GM19452 (cell line): ENCODE data around the gene SLC1A7.
"Not testable (repeated sequence)": the region's sequence is repeated elsewhere in the genome, so short reads cannot be mapped to it uniquely, and the experiment has no call there.

Experiments used
- ATAC-seq: cut with Tn5 transposase; IDR thresholded peaks from one replicate; pipeline ENCODE4 v1.9.1; 2021; ENCODE audit not compliant: unreplicated experiment

SLC1A7 gene

DNA sequence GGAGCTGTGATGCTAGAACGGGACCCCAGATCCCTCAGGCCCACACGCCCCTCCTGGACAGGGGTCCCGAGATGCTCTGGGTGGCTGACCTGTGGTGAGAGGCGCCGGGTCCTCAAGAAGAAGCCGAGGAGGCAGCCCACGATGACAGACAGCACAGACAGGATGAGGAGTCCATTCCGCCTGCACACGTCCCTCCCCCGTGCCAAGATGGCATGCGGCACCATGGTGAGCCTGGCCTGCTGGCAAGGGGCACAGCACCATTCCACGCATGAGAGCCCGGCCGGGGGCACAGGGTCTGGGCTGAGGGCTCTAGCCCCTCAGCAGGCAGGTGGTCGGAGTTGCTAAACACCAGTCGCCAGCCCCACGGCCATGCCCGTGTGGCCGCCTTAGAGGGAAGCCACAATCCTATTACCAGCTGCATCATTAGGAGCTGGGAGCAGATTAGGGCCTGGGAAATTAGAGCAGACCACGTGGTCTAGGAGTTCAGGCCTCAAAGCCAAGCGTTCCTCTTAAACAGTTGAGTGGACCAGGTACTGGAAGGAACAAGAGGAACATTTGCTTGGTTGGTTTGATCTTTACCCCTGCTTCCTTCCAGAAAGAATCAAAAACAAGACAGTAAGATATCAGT is at the start of gene SLC1A7:
TSS of gene SLC1A7 (minus strand) at position 413 of the 628 bp plus-strand sequence. CDS start at position 224, 189 bp downstream.
- no peak for ATAC-seq

DNA sequence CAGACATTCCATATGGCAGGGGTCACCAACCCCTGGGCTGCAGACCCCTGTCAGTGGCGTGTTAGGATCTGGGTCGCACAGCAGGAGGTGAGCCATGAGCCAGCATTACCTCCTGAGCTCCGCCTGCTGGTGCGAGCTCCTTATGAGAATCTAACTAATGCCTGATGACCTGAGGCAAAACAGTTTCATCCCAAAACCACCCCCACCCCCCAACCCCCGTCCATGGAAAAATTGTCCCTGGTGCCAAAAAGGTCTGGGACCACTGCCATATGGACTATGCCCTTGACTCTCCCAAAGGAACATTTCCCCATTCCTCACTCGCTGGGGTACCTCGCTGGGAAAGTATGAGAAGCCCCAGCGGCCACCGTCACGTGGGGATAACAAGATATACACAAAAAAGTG is 47.8 kb upstream of the SLC1A7 start:
- no peak for ATAC-seq

DNA sequence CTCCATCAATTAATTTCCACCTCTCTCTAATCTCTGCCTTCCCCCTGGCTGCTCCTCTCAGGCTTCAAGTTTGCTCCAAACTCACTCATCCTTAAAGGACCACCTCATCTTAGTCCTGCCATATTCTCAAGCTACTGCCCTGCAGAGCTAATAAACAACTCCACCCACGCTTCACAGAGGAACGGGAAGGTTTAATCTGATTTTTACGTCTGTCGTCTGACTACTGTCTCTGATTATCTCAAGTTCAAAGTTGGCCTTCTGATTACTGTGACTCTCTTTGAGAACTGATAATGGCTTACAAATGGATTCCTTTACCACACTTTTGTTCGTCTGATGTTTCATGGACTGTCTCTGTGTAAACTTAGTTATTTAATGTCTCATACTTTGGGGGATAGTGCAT is 46.6 kb upstream of the SLC1A7 start:
- ATAC-seq, result no peak

DNA sequence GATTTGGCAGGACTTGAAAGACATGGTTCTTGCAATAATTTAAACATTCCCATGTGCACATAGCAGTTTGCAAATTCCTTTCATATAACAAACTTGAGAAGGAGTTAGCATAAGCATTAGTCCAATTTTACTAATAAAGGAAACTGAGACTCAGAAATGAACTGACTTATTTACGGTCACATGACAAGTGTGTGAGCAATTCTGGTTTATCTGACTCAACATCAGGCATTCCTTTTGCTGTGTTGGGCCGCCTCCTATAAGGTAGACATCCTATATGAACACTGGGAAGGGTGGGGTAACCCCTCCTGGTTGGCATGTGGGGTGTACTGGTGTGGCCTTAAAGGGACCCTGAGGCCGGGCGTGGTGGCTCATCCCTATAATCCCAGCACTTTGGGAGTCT is 45.7 kb upstream of the SLC1A7 start:
- ATAC-seq, result no peak

DNA sequence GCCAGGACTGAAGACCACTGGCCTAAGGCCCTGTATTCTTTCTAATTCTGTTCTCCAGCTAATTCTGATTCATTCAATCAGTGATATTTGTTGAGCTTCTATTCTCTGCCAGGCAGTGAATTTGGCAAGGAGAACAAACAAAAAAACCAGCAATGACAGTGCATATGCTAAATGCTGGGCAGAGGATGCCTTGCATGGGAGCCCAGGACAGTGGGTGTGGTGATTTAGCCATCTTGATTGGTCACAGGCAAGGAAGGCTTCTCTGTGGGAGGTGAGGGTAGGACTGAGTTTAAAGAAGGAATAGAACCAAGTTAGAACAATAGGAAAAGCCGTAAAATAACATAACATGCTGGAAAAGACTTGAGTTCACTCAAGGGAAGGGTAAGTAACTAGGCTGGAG is 45.0 kb upstream of the SLC1A7 start:
- no peak for ATAC-seq

DNA sequence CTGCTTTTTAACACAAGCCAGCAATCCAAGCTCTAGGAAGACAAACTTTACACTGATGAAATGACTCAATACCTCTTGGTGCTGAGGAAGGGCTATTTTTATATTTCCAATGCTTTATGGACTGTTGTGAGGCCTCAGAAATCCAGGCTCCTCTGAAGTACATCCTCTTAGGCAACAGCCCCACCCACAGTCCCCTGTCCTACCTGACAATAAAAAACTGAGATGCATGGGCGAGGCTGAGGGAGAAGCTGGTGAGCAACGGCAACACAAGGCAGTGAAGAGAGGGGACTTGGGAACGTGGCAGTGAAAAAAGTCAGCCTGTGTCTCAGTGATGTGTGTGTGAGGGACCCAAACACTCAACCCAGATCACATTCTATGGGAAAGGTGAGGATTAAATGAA is 44.1 kb upstream of the SLC1A7 start:
- no peak for ATAC-seq

DNA sequence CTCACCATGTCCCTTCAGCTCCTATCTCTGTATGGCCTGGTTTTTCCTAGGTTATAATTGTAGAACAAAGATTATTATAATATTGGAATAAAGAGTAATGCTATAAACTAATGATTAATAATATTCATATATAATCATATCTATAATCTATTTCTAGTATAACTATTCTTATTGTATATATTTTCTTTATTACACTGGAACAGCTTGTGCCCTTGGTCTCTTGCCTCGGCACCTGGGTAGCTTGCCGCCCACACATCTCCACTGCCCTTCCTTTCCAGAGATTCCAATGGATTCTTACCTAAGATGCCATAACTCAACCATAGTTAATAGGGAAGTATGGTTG is 43.5 kb upstream of the SLC1A7 start:
- not testable (repeated sequence) for ATAC-seq

DNA sequence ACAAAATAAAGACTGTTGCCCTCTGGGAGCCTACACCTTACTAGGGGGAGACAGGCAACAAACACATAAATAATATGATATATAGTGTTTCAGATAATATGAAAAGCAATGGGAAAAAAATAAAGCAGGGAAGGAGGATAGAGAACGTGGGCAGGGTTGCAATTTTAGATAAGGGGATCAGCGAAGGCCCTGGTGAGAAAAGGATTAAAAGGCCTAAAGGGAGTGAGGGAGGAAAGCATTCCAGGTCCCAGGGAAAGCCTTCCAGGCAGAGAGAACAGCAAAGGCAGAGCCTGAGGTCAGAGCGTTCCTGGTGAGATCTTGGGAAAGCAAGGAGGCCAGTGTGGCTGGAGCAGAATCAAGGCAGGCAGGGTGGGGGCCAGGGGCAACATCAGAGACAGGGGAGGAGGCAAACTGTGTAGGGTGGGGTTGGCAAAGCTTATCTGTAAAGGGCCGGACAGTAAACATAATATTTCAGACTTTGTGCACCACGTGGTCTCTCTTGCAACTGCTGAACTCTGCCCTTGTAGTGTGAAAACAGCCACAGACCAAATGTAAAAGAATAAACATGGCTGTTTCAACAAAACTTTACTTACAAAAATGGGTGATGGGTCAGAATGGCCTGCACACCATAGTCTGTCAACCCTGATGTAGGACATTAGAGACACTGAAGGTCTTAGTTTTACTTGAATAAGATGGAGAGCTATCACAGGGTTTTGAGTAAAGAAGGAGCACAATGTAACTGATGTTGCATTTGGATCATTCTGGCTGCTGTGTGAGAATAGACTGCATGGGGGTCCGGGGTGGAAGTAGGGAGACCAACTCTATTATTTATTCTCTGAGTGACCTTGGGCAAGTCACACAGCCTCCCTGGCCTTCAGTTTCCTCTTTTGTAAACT is 40.9 kb upstream of the SLC1A7 start:
- ATAC-seq, result no peak

DNA sequence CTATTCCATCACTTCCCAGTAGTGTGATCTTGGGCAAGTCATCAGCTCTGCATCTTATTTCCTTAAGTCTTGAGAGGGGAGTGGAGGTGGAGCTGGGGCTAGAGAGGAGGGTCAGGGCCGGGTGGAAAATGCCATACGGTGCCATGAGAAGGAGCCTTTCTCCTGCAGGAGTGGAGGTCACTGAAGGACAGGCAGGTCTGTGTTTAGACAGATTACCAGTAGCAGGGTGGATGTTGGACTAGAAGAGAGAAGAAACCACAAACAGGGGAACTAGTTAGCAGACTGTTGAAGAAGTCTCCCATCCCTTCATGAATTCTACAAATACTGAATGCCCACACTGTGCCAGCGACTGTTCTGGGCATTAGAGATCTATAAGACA is 40.3 kb upstream of the SLC1A7 start:
- no peak for ATAC-seq

DNA sequence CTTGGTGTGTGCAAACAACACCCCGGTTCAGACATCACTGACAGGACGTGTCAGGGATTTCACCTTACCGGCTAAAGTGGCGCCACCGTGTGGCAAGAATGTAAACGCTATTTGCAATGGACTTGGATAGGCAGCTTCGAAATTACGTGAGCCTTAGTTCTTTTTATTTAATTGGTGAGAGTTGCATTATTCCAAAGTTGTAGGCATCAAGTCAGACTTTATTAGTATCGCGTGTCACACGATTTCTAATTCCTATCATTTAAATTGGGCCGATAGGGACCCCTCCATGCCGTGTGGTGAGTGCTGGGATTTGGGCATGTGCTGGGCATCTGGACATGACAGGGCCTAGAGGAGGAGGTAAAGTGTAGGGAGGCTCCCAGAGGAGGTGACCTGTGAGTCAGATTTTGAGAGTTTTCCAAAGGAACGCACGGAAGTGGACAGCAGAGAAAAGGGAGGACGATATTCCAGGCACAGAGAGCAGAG is 39.7 kb upstream of the SLC1A7 start:
- ATAC-seq, result no peak

DNA sequence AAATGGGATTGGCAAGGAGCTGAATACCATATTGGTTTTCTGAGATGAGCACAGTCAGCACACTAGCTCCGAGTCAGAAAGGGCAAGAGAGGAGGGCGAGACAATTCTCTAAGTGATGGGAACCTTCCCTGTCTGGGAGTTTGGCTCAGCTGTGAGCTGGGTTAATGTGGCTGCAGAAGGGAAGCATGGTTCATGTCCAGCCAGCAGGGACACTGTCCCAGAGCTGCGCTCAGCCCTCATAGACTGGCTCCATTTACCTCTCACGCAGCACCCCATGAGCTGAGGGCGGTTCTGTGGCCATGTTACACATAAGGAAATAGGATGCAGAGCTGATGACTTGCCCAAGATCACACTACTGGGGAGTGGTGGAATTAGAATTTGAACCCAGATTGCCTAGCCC is 38.5 kb upstream of the SLC1A7 start:
- ATAC-seq, result no peak

DNA sequence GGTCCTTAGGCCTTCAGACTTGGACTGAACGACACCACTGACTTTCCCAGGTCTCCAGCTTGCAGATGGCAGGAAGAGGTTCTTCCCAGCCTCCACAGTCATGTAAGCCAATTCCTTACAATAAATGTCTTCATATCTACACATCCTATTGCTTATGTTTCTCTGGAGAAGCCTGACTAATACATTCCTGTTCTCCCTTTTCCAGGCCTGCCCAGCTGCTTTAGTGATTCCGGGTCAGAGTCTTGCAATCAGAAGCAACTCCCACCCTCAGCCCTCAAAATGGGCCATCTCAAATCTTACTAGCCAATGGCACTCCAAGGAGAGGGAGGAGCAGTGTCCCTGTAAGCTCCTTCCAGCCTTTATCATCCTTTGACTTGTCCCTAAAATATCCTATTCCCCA is 37.8 kb upstream of the SLC1A7 start:
- no peak for ATAC-seq

DNA sequence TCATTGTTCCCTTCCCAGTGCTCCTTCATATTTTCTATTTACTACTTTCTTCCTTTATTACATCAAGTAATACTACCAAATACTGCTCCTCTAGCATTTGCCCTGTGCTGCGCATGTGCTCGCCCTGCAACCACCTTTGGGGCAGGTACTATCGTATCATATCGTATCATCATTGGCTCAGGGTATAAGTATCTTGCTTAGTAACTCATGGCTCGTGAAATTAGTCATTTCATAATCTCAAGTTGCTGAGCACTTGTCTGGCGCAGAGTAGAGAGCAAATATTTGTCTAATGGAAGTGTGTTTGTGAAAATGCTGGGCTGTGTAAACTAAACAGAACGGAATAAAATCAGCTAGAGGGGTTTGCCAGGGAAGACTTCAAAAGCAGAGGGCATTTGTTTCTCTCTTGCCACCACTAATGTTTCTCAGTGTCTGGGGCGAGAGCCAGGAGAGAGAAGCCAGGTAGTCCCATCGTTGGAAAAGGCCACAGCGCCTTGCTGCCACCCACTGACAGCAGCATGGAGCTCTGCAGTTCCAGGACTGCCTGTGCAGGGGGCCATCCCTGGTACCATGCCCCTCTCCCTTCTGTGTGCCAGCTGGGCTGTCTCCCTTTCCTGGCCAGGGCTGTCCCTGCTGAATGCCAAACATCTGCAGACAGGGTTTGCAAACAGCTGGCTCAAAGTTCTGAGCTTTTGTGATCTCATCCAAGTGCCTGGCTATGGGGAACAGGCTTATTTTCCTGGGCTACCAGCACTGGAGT is 34.2 kb upstream of the SLC1A7 start:
- no peak for ATAC-seq

DNA sequence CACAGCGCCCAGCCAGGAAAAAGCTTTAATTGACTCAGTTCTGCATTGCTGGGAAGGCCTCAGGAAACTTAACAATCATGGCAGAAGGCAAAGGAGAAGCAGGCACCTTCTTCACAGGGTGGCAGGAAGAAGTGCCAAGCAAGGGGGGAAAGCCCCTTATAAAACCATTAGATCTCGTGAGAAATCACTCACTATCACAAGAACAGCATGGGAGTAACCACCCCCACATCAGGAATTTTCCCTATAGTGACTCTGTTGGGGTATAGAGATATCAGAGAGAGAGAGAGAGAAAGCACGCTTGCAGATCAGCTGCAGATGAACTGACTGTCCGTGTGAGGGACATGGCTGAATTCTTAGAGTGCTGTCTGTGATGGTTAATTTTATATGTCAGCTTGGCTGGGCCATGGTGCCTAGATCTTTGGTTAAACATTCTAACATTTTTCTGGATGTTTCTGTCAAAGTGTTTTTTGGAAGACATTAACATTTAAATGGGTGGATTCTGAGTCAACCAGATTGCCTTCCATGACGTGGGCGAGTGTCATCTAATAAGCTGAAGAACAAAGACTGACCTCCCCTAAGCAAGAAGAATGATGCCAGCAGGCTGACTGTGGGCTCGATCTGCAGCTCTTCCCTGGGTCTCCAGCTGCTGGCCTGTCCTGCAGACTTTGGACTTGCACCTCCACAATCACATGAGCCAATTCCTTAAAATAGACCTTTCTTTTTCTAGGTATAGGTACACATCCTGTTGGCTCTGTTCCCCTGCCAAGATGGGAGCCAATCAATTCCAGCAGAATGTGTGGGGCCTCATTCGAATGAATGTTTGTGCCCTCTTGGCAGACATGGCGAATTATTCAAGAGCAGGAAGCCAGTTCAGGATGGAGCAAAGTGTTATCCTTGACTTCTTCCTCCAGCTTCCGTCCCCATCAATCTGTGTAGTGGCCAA is 32.8 kb upstream of the SLC1A7 start:
- ATAC-seq, result no peak

DNA sequence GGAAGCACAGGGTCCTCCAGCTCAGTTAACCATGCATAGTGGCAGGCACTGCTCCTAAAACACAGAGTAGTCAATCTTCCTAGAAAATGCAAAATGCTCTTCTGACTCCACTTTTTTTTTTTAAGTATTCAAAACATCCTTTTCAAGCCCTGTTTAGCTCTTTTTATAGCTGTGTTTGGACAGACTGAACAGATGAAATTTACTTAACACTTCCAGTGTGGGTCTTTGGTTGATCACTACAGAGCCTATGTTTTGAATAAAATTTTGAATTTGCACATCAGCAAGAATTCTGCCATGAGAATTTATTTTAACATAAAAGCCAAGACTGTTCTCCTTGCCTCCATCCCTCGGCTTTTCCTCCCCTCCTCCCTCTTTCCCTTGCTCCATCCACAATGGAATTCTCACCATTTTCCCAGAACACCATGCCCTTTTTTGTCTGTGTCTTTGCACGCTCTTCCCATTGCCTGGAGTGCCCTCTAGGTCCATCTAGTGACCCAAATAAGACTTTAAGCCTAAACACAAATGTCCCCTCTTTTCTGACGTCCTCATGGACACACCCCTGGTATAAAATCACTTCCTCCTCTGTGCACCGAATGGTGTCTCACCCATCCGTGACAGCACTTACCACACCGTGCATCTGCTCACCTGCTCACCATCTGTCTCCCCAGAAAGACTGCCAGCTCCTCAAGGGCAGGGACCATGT is 30.1 kb upstream of the SLC1A7 start:
- peak; percentile 58 for ATAC-seq

DNA sequence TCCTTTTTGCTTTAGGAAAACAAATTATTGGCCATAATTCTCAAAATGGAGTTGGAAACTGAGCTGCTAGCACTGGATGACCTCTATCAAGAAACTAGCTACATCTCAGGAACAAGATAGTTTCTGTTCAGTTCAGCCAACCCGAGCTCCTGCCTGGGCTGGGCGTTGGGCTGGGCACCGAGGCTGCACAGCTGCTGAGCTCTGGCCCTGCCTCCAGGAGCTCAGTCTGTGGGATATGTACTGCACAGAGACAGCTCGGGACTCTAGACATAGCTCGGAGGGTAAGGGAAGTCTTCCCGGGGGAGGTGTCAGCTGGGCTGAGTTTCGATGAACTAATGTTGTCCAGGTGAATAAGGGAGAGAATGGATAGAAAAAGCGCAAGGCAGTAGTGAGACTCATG is 24.5 kb upstream of the SLC1A7 start:
- ATAC-seq, result no peak

DNA sequence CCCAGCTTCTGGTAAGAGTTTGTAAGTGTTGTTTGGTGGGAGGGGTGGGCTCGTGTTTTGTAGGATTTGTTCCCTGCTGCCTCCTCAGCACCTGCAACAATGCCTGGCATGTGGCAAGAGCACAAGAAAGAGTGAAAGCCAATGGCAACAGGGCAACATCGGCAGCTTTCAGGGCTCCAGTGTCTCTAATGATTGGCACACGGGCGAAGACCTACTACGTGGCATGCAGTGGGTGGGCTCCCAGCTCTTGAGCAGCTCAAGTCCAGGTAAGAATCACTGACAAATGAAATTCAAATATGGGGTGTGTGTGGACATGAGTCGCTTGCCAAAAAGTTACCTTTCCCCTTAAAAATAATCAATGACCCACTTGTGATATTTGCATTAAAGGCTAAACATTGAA is 23.9 kb upstream of the SLC1A7 start:
- ATAC-seq, result no peak

DNA sequence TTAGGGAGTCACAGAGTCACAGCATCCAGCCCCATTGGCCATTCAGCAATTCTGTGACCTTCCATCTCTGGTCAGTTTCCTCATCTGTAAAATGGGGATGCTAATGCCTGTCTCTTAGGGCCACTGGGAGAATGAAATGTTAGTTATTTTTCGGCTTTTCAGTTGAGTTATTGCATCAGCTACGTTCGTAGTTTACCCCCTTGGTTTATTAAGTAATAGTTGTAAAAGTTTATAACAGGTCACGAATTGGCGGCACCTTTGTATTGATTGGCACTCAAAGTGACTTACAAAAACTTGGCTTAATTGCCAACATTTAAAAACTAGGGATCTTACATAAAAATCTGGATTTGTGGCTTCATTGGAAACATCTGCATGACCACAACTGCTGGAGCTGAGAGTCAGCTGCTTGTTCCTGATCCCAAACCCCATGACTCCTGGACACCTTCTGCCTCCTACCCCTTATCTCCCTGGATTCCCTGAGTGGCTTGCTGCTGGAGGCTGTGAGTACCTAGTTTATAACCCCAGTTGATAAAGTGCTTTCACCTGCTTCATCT is 23.0 kb upstream of the SLC1A7 start:
- ATAC-seq, result no peak

DNA sequence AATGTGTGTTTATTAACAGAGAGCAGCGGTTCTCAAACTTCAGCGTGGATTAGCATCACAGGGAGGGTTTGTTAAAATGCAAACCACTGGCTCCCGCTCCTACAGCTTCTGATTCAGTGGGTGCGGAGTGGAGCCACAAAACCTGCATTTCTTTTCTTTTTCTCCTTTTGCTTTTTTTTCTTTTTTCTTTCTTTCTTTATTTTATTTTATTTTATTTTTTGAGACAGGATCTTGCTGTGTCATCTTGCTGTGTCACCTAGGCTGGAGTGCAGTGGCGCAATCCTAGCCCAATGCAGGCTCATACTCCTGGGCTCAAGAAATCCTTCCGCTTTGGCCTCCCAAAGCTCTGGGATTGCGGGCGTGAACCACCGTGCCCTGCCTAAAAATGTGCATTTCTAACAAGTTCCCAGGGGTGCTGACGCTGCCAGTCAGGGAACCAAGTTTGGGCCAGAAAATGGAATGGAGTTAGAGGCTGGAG is 20.9 kb upstream of the SLC1A7 start:
- ATAC-seq, result no peak

DNA sequence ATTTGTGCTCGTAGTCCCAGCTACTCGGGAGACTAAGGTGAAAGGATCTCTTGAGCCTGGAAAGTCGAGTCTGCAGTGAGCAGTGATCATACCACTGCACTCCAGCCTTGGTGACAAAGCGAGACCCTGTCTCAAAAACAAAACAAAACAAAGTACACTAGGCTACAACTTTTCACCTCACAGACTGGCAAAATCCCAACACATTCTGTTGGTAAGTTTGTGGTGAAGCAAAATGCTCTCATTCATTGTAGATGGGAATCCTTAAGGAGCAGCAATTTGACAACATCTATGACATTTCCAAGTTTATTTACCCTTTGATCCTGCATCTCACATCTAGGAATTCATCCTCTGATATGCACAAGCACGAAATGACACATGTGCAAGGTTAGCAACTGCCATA is 20.2 kb upstream of the SLC1A7 start:
- ATAC-seq, result no peak
